Breast epithelium (tissue), 4 donors: ENCODE measurements around the gene UNC5CL. TPM values are rescaled to one million over a fixed set of nuclear protein-coding genes. Genes with fewer than 3 reads are reported as not detected.

ENCODE experiments used
- DNase-seq, 2 donors: peaks; one replicate each; pipeline ENCODE4 v3.0.0-alpha.2; 2019; ENCODE audit warnings: low spot score in 2 of 2
- H3K27ac ChIP-seq, 2 donors: fragments of 200-600 bp; sonication (generic) in 1 of 2; one replicate each; pipeline ENCODE4 v1.5.1; 2016 to 2019; ENCODE audit warnings: mild to moderate bottlenecking in 1 of 2
- H3K27me3 ChIP-seq, 2 donors: fragments of 200-600 bp; sonication (generic) in 1 of 2; one replicate each; pipeline versions ENCODE4 v1.5.1 to v1.6.0; 2017 to 2019; ENCODE audit warnings: control low read depth in 1 of 2, mild to moderate bottlenecking in 1 of 2
- H3K36me3 ChIP-seq: fragments of 200-600 bp; one replicate; pipeline ENCODE4 v1.5.1; 2019
- H3K4me1 ChIP-seq, 2 donors: fragments of 200-600 bp; sonication (generic); one replicate each; pipeline ENCODE4 v1.5.1; 2016 to 2019; ENCODE audit warnings: control low read depth in 1 of 2
- H3K4me3 ChIP-seq, 3 donors: fragments of 200-600 bp; sonication (generic); 1 replicate in 2 of 3; 2 replicates in 1 of 3; pipeline ENCODE4 v1.5.1; 2016 to 2019; ENCODE audit warnings: mild to moderate bottlenecking in 3 of 3, moderate library complexity in 2 of 3
- H3K9me3 ChIP-seq, 2 donors: fragments of 200-600 bp; sonication (generic) in 1 of 2; one replicate each; pipeline ENCODE4 v1.5.1; 2016 to 2019; ENCODE audit warnings: control low read depth in 1 of 2
- POLR2A ChIP-seq: fragments of 450-650 bp; IDR thresholded peaks from one replicate; pipeline ENCODE4 v1.6.1; 2016; ENCODE audit warnings: antibody characterized with exemption, mild to moderate bottlenecking, moderate library complexity
- POLR2AphosphoS5 ChIP-seq, 3 donors: sonication (generic); formaldehyde crosslinking; IDR thresholded peaks; one replicate each; pipeline ENCODE4 v1.6.1; 2017; ENCODE audit warnings: antibody characterized with exemption in 3 of 3
- intact Hi-C: fragments of 100-400 bp; cut with DNase I; formaldehyde crosslinking; loops from one replicate; pipeline ENCODE4 v1.15.1; 2023; ENCODE audit warnings: low total_unique reads
- total RNA-seq, 3 donors: library from RNA; depleted of rRNA; stranded (reverse); fragments of >200 nt; gene quantifications; one replicate each; pipeline ENCODE4 v1.1.0, GENCODE V29; 2016
- TF ChIP-seq, protein P1 (sequence below), 3 donors: fragments of 450-650 bp; IDR thresholded peaks; one replicate each; pipeline ENCODE4 v1.5.1; 2016 to 2017; ENCODE audit warnings: antibody characterized with exemption in 3 of 3, mild to moderate bottlenecking in 3 of 3, moderate library complexity in 3 of 3

The UNC5CL gene, protein sequence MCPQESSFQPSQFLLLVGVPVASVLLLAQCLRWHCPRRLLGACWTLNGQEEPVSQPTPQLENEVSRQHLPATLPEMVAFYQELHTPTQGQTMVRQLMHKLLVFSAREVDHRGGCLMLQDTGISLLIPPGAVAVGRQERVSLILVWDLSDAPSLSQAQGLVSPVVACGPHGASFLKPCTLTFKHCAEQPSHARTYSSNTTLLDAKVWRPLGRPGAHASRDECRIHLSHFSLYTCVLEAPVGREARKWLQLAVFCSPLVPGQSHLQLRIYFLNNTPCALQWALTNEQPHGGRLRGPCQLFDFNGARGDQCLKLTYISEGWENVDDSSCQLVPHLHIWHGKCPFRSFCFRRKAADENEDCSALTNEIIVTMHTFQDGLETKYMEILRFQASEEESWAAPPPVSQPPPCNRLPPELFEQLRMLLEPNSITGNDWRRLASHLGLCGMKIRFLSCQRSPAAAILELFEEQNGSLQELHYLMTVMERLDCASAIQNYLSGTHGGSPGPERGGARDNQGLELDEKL
- total RNA-seq, result 1 to 10 TPM; 1.1 to 2.0 (median 1.8) TPM

DNA sequence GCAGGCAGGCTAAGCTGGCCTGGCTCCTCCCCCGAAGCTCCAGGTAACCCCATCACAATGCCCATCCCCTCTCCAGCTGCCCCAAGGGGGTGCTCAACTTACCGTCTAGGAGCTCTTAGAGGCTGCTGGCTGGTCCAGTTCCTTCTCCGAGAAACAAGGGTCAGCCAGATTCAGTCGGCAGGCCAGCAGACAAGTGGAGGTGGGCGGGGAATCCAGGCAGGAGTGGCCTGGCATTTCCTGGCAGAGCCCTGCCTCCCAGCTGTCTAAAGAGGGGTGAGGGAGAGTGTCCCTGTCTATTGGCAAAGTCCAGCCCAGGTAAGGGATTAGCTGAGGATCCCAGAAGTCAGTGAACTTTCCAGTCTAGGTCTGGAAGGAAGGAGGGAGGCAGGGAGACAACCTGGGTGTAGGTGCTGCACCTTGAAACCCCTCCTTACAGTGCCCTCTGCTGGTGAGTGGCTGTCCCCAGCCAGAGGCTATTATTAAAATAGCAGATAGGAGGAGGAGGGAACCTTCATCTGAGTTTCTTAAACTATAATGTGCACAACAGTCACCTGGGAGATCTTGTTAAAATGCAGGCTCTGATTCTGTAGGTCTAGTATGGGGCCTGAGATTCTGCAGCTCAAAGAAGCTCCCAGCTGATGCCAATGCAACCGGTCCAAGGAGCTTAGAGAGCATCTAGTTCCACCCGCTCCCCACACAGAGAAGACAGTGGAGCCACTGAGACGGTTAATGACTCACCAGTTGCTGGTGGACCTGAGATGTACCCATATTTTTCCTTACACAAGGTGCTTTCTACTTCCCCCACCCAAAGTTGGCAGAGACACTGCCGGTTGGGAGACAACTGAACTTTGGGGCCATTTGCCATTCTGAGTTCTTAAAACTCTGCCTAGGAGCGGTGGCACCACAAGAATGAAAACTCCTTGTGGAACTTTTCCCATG, at the start of gene UNC5CL:
UNC5CL (minus strand) TSS at position 162 of the 939 bp plus-strand sequence. CDS start 4,147 bp downstream, outside the sequence.
- no peaks in the 10 kb centered on the region for H3K27me3 ChIP-seq
- H3K4me3 ChIP-seq, result no peak within 1 kb of the TSS
- no peak for TF ChIP-seq POLR2AphosphoS5 (IDR thresholded peaks at IDR 0.05)
- TF ChIP-seq, protein P1, sequence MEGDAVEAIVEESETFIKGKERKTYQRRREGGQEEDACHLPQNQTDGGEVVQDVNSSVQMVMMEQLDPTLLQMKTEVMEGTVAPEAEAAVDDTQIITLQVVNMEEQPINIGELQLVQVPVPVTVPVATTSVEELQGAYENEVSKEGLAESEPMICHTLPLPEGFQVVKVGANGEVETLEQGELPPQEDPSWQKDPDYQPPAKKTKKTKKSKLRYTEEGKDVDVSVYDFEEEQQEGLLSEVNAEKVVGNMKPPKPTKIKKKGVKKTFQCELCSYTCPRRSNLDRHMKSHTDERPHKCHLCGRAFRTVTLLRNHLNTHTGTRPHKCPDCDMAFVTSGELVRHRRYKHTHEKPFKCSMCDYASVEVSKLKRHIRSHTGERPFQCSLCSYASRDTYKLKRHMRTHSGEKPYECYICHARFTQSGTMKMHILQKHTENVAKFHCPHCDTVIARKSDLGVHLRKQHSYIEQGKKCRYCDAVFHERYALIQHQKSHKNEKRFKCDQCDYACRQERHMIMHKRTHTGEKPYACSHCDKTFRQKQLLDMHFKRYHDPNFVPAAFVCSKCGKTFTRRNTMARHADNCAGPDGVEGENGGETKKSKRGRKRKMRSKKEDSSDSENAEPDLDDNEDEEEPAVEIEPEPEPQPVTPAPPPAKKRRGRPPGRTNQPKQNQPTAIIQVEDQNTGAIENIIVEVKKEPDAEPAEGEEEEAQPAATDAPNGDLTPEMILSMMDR (IDR thresholded peaks at IDR 0.05), result peak in 2 of 3 donors; percentile 38 to 55
- intact Hi-C loops, result loop anchor here (10.0 kb wide), 1 partner anchor 1895 kb away; no protein-coding TSS in a partner anchor
- no peaks in the 10 kb centered on the region for H3K4me1 ChIP-seq
- H3K27ac ChIP-seq, result no peak within 1 kb of the TSS
- no peaks in the 10 kb centered on the region for H3K9me3 ChIP-seq
- DNase-seq, result no peak
- H3K36me3 ChIP-seq, result no peaks in the 10 kb centered on the region

DNA sequence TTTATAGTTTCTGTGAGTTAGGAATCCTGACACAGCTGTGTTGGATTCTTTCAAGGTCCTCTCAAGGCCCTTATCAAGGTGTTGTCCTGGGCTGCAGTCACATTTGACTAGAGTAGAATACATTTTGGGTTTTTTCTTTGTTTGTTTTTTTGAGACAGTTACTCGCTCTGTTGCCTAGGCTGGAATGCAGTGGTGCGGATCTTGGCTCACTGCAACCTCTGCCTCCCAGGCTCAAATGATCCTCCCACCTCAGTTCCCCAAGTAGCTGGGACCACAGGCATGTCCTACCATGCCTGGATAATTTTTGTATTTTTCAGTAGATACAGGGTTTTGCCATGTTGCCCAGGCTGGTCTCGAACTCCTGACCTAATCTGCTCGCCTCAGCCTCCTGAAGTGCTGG, 49.4 kb upstream of the UNC5CL start:
- Histone ChIP-seq H3K36me3 (no peaks in the 10 kb centered on the region), H3K27me3 (no peaks in the 10 kb centered on the region), H3K4me3 (no peak overlapping the region), H3K9me3 (no peaks in the 10 kb centered on the region), H3K4me1 (no peaks in the 10 kb centered on the region), H3K27ac (no peak overlapping the region)
- peak in 1 of 2 donors; percentile 29 for DNase-seq
- intact Hi-C loops, result no loop called here
- TF ChIP-seq, protein P1 (IDR thresholded peaks at IDR 0.05), result no peak
- no peak for TF ChIP-seq POLR2AphosphoS5 (IDR thresholded peaks at IDR 0.05)
- TF ChIP-seq POLR2A, result no peak

DNA sequence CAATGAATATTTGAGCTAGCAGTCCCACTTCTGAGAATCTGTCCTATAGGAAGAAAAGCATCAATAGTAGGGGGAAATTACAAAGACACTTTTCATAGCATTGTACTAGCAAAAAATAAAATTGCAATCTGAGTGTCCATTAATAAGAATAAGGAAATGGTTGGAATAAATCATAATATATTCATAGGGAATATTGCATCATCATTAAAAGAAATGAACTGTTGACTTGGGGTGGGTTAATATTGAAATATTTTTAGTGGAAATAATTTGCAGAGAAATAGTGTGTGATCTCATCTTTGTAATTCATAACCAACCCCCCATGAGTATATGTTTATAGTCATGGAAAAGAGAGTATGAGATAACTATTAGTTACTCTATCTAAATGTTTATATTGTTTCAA, 46.2 kb upstream of the UNC5CL start:
- Histone ChIP-seq H3K27me3 (no peaks in the 10 kb centered on the region), H3K36me3 (no peaks in the 10 kb centered on the region), H3K27ac (no peak overlapping the region), H3K4me3 (no peak overlapping the region), H3K9me3 (no peaks in the 10 kb centered on the region), H3K4me1 (no peaks in the 10 kb centered on the region)
- DNase-seq, result no peak
- intact Hi-C loops, result no loop called here
- TF ChIP-seq POLR2AphosphoS5 (IDR thresholded peaks at IDR 0.05) (no peak), POLR2A (no peak)
- TF ChIP-seq, protein P1 (IDR thresholded peaks at IDR 0.05), result no peak

DNA sequence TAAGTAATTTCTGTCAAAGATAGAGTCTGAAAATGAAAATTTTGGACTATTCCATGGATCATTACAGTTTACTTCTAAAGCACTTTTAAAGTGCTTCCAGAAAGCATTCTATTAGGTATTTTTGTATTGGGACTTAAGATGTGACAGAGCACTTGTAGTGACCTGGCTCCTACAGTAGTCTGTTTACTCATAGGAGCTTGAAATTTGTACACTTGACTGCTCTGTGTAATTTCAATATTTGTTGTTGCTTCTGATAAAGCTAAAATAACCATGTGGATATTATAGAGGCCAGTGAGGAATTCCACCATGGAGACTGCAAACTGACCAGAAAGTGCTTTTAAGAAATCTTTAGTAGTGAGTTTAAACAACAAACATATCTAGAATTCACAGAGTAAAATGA, 44.1 kb upstream of the UNC5CL start:
- no peaks in the 10 kb centered on the region for H3K4me1 ChIP-seq
- H3K36me3 ChIP-seq, result no peaks in the 10 kb centered on the region
- H3K27ac ChIP-seq, result no peak overlapping the region
- no peaks in the 10 kb centered on the region for H3K27me3 ChIP-seq
- no peak for TF ChIP-seq POLR2AphosphoS5 (IDR thresholded peaks at IDR 0.05)
- TF ChIP-seq, protein P1 (IDR thresholded peaks at IDR 0.05), result no peak
- TF ChIP-seq POLR2A, result no peak
- H3K9me3 ChIP-seq, result no peaks in the 10 kb centered on the region
- no peak for DNase-seq
- intact Hi-C loops, result no loop called here
- H3K4me3 ChIP-seq, result no peak overlapping the region
